A549 (cell line): Measurements from ENCODE around the gene CPOX. TPM values are rescaled to one million over a fixed set of nuclear protein-coding genes. Genes with fewer than 3 reads are reported as not detected.

Source experiments
- ATAC-seq, 2 experiments: fragments of 200-7000 bp in 1 of 2; fragments of >200 bp in 1 of 2; cut with Nextera tagmentation in 1 of 2; cut with Tn5 transposase in 1 of 2; 3 replicates each; pipeline versions ENCODE4 v1.8.0 to v1.9.1; 2018 to 2020; ENCODE audit warnings: mild to moderate bottlenecking in 1 of 2, moderate library complexity in 1 of 2
- CTCF ChIA-PET: fragments of 300-600 bp; sonication (Branson Sonifier 250); formaldehyde crosslinking; extraction: SDS; loops from one replicate; lab custom pipeline; 2021; ENCODE audit warnings: antibody characterized with exemption, inconsistent platforms; lab: Yijun Ruan, JAX
- POLR2A ChIA-PET: fragments of 350-600 bp; formaldehyde crosslinking; extraction: SDS; loops from one replicate; lab custom pipeline; 2021; ENCODE audit warnings: antibody characterized with exemption, inconsistent platforms; lab: Yijun Ruan, JAX
- DNase-seq, 2 experiments: peaks; one replicate each; pipeline versions ENCODE4 v3.0.0 to v3.0.0-alpha.2; 2011 to 2016; ENCODE audit warnings: low read depth in 1 of 2, low spot score in 1 of 2
- FAIRE-seq: peaks from 2 replicates; lab custom pipeline; 2011; peaks lifted over from hg19 to GRCh38; lab: Jason Lieb, UNC
- H3K27ac ChIP-seq, 2 experiments: fragments of >200 bp; sonication (Bioruptor Twin); formaldehyde crosslinking; 3 replicates each; pipeline ENCODE4 v1.5.1; 2016 to 2017
- H3K4me1 ChIP-seq: fragments of >200 bp; sonication (Bioruptor Twin); formaldehyde crosslinking; 3 replicates; pipeline ENCODE4 v1.6.1; 2016
- H3K4me2 ChIP-seq: fragments of >200 bp; sonication (Bioruptor Twin); formaldehyde crosslinking; 3 replicates; pipeline ENCODE4 v1.6.1; 2016
- H3K4me3 ChIP-seq: fragments of >200 bp; sonication (Bioruptor Twin); formaldehyde crosslinking; 3 replicates; pipeline ENCODE4 v1.5.1; 2016
- H3K9me3 ChIP-seq: fragments of >200 bp; sonication (Bioruptor Twin); formaldehyde crosslinking; 3 replicates; pipeline ENCODE4 v1.6.1; 2016
- ATOH8 ChIP-seq: fragments of 250-450 bp; sonication (Bioruptor Pico); IDR thresholded peaks from 2 replicates; pipeline ENCODE4 v1.5.0; 2020; ENCODE audit warnings: low read depth, mild to moderate bottlenecking, moderate library complexity
- BCL3 ChIP-seq: fragments of >200 bp; sonication (Bioruptor Twin); formaldehyde crosslinking; IDR thresholded peaks from 3 replicates; pipeline ENCODE4 v1.6.1; 2016
- CBX2 ChIP-seq: fragments of 200-600 bp; sonication (generic); IDR thresholded peaks from 2 replicates; pipeline ENCODE4 v1.6.1; 2016; ENCODE audit warnings: low read depth, mild to moderate bottlenecking, borderline replicate concordance
- CBX8 ChIP-seq: fragments of 200-600 bp; sonication (generic); IDR thresholded peaks from 2 replicates; pipeline ENCODE4 v1.6.1; 2016
- CTCF ChIP-seq: fragments of >200 bp; sonication (Bioruptor Twin); formaldehyde crosslinking; IDR thresholded peaks from 3 replicates; pipeline ENCODE4 v1.5.1; 2016
- E2F6 ChIP-seq: IDR thresholded peaks from 2 replicates; pipeline ENCODE4 v1.6.1; 2012; ENCODE audit warnings: low read depth, borderline replicate concordance
- EHMT2 ChIP-seq: fragments of 200-600 bp; sonication (generic); IDR thresholded peaks from 2 replicates; pipeline ENCODE4 v1.6.1; 2016; ENCODE audit warnings: antibody characterized with exemption, low read depth, mild to moderate bottlenecking, moderate library complexity
- FOSL2 ChIP-seq, 2 experiments: fragments of 450-650 bp in 1 of 2; fragments of >200 bp in 1 of 2; sonication (Bioruptor Twin) in 1 of 2; formaldehyde crosslinking; IDR thresholded peaks; 2 replicates each; pipeline versions ENCODE4 v1.5.0 to v1.6.1; 2016 to 2020; ENCODE audit warnings: mild to moderate bottlenecking in 1 of 2, moderate library complexity in 1 of 2
- FOXS1 ChIP-seq: fragments of 250-450 bp; sonication (Bioruptor Pico); IDR thresholded peaks from 2 replicates; pipeline ENCODE4 v1.5.0; 2020; ENCODE audit warnings: mild to moderate bottlenecking, moderate library complexity
- GATA3 ChIP-seq: IDR thresholded peaks from 2 replicates; pipeline ENCODE4 v1.6.1; 2012; ENCODE audit warnings: borderline replicate concordance
- HOXA7 ChIP-seq: fragments of 250-450 bp; sonication (Bioruptor Pico); IDR thresholded peaks from 2 replicates; pipeline ENCODE4 v1.5.0; 2020; ENCODE audit warnings: mild to moderate bottlenecking, moderate library complexity
- HOXB5 ChIP-seq: fragments of 250-450 bp; sonication (Bioruptor Pico); IDR thresholded peaks from 2 replicates; pipeline ENCODE4 v1.5.0; 2020; ENCODE audit warnings: mild to moderate bottlenecking, moderate library complexity
- JUN ChIP-seq, 2 experiments: fragments of >200 bp; sonication (Bioruptor Twin); formaldehyde crosslinking; IDR thresholded peaks; 2 replicates in 1 of 2; 3 replicates in 1 of 2; pipeline ENCODE4 v1.6.1; 2016 to 2017
- JUNB ChIP-seq: fragments of >200 bp; sonication (Bioruptor Twin); formaldehyde crosslinking; IDR thresholded peaks from 2 replicates; pipeline ENCODE4 v1.6.1; 2016
- MAFK ChIP-seq: fragments of 450-650 bp; IDR thresholded peaks from 2 replicates; pipeline ENCODE4 v1.6.1; 2014; ENCODE audit not compliant: partially characterized antibody
- MAX ChIP-seq: IDR thresholded peaks from 2 replicates; pipeline ENCODE4 v1.6.1; 2012
- MAZ ChIP-seq: fragments of 150-350 bp; IDR thresholded peaks from 2 replicates; pipeline ENCODE4 v1.6.1; 2014; ENCODE audit warnings: antibody characterized with exemption, low read depth, low read length, borderline replicate concordance
- NPAS2 ChIP-seq: fragments of 250-450 bp; sonication (Bioruptor Pico); IDR thresholded peaks from 2 replicates; pipeline ENCODE4 v1.8.0; 2022; ENCODE audit warnings: mild to moderate bottlenecking, moderate library complexity, borderline replicate concordance
- PBX3 ChIP-seq: IDR thresholded peaks from 2 replicates; pipeline ENCODE4 v1.6.1; 2012
- PHF8 ChIP-seq: fragments of 200-600 bp; sonication (generic); IDR thresholded peaks from 2 replicates; pipeline ENCODE4 v1.6.1; 2016; ENCODE audit warnings: low read depth, mild to moderate bottlenecking, antibody characterized with exemption, moderate library complexity, borderline replicate concordance
- RCOR1 ChIP-seq: fragments of 150-350 bp; IDR thresholded peaks from 2 replicates; pipeline ENCODE4 v1.6.1; 2014; ENCODE audit warnings: antibody characterized with exemption, low read length, low read depth
- REST ChIP-seq: fragments of 200-600 bp; sonication (generic); IDR thresholded peaks from 2 replicates; pipeline ENCODE4 v1.6.1; 2016; ENCODE audit warnings: antibody characterized with exemption, mild to moderate bottlenecking, moderate library complexity
- RFX5 ChIP-seq: fragments of 450-650 bp; IDR thresholded peaks from 2 replicates; pipeline ENCODE4 v1.7.1; 2014; ENCODE audit warnings: antibody characterized with exemption, mild to moderate bottlenecking, moderate library complexity
- RNF2 ChIP-seq: fragments of 200-600 bp; sonication (generic); IDR thresholded peaks from 2 replicates; pipeline ENCODE4 v1.6.1; 2016; ENCODE audit warnings: low read depth, mild to moderate bottlenecking, antibody characterized with exemption, moderate library complexity, borderline replicate concordance
- SMC3 ChIP-seq: fragments of >200 bp; sonication (Bioruptor Twin); formaldehyde crosslinking; IDR thresholded peaks from 3 replicates; pipeline ENCODE4 v1.6.1; 2018; ENCODE audit warnings: inconsistent platforms
- SREBF2 ChIP-seq: fragments of 450-650 bp; IDR thresholded peaks from 2 replicates; pipeline ENCODE4 v1.6.1; 2014; ENCODE audit warnings: mild to moderate bottlenecking, moderate library complexity
- TFCP2L1 ChIP-seq: fragments of 250-450 bp; sonication (Bioruptor Pico); IDR thresholded peaks from 2 replicates; pipeline ENCODE4 v1.5.0; 2021; ENCODE audit warnings: mild to moderate bottlenecking
- ZSCAN20 ChIP-seq: fragments of 250-450 bp; sonication (Bioruptor Pico); IDR thresholded peaks from 2 replicates; pipeline ENCODE4 v1.8.0; 2022; ENCODE audit warnings: mild to moderate bottlenecking, moderate library complexity
- WGBS: methylation state at CpG from one replicate; pipeline ENCODE4 v1.1.6; 2017; ENCODE audit errors: missing lambda C conversion rate; 5-methylcytosine and 5-hydroxymethylcytosine counted together
- polyA plus RNA-seq, 4 experiments: library from polyadenylated mRNA; depleted of rRNA in 3 of 4; stranded (reverse); fragments of >200 nt; fragmentation: RNase III in 1 of 4; extraction: RNeasy Plus Mini Kit Qiagen cat#74134 plus additional on column Dnase treatment in 1 of 4; gene quantifications; 2 replicates in 3 of 4; 3 replicates in 1 of 4; pipeline ENCODE4 v1.2.3, GENCODE V29; 2011 to 2017

The CPOX gene
- polyA plus RNA-seq, 2 of the 4 experiments (the other 2 are of a cell fraction) = 25.7 to 30.3 TPM

GRCh38 chr3:98545940-98546339, 47.5 kb downstream of the CPOX start (continued):
- no peak for TF ChIP-seq MAFK

- Histone ChIP-seq H3K4me1 (no peaks in the 10 kb centered on the region), H3K4me3 (no peak overlapping the region), H3K4me2 (no peak overlapping the region), H3K9me3 (no peaks in the 10 kb centered on the region), H3K27ac (no peak overlapping the region)
- TF ChIP-seq SMC3 (no peak), CBX8 (no peak), ZSCAN20 (CRISPR knock-in tag) (no peak), FOSL2 (IDR thresholded peaks at IDR 0.05) (no peak), FOSL2 (CRISPR knock-in tag; IDR thresholded peaks at IDR 0.05) (no peak), ATOH8 (CRISPR knock-in tag) (no peak), RNF2 (no peak), HOXA7 (CRISPR knock-in tag) (no peak), E2F6 (no peak), JUN (IDR thresholded peaks at IDR 0.05) (no peak), JUNB (no peak), RFX5 (no peak), PHF8 (no peak), BCL3 (no peak), MAX (no peak), CBX2 (no peak), TFCP2L1 (no peak), SREBF2 (no peak), GATA3 (no peak), HOXB5 (CRISPR knock-in tag) (no peak), PBX3 (no peak)
- DNase-seq = no peak
- POLR2A ChIA-PET = no interaction called here
- CTCF ChIA-PET = interaction anchor here (2.3 kb wide), 1 partner anchor 10 kb away, joined by 5 read pairs; the partner anchor contains the start of gene GPR15
- ATAC-seq = peak; percentile 34 to 36; a peak in 2 of 6 replicates
- WGBS = 85% methylated on average over 1 of the region's 1 CpG
- no peak for FAIRE-seq
Measured at GRCh38 chr3:98542623-98543022, 50.8 kb downstream of the CPOX start.

- ChIA-PET POLR2A (no interaction called here), CTCF (interaction anchor here (2.3 kb wide), 1 partner anchor 9 kb away, joined by 5 read pairs; the partner anchor contains the start of gene GPR15)
- Histone ChIP-seq H3K4me2 (no peak overlapping the region), H3K9me3 (no peaks in the 10 kb centered on the region), H3K4me1 (no peaks in the 10 kb centered on the region), H3K27ac (no peak overlapping the region), H3K4me3 (no peak overlapping the region)
- ATAC-seq (no peak), DNase-seq (no peak), FAIRE-seq (no peak)
- 86% methylated on average over 1 of the region's 1 CpG for WGBS
- TF ChIP-seq MAZ (no peak), PHF8 (no peak), FOXS1 (CRISPR knock-in tag) (no peak), CTCF (no peak), REST (no peak), MAFK (no peak), NPAS2 (CRISPR knock-in tag) (no peak), EHMT2 (no peak), RCOR1 (no peak)
Measured at GRCh38 chr3:98541695-98542094, 51.7 kb downstream of the CPOX start.
